Astrocyte (in vitro differentiated cells and primary cell): Measurements from ENCODE around the gene GPATCH2. TPM values are rescaled to one million over a fixed set of nuclear protein-coding genes. Genes with fewer than 3 reads are reported as not detected.

ENCODE experiments used
- DNase-seq: peaks from one replicate; pipeline ENCODE4 v3.0.0-alpha.2; 2010; ENCODE audit warnings: low read depth
- FAIRE-seq: peaks from 2 replicates; lab custom pipeline; 2011; peaks lifted over from hg19 to GRCh38; lab: Jason Lieb, UNC
- H2AFZ ChIP-seq: 2 replicates; pipeline ENCODE4 v1.6.0; 2012; ENCODE audit warnings: low read depth, low read length, inconsistent platforms
- H3K27ac ChIP-seq: 2 replicates; pipeline ENCODE4 v1.5.1; 2011; ENCODE audit warnings: low read depth, low read length, inconsistent platforms
- H3K27me3 ChIP-seq: 2 replicates; pipeline ENCODE4 v1.6.0; 2011; ENCODE audit warnings: low read length, inconsistent platforms; ENCODE audit not compliant: insufficient read depth
- H3K36me3 ChIP-seq: 2 replicates; pipeline ENCODE4 v1.5.1; 2011; ENCODE audit warnings: low read length, inconsistent platforms; ENCODE audit not compliant: insufficient read depth
- H3K4me1 ChIP-seq: 2 replicates; pipeline ENCODE4 v1.5.1; 2011; ENCODE audit warnings: low read length, inconsistent platforms; ENCODE audit not compliant: insufficient read depth
- H3K4me2 ChIP-seq: 2 replicates; pipeline ENCODE4 v1.6.0; 2012; ENCODE audit warnings: low read length, inconsistent platforms
- H3K4me3 ChIP-seq: 2 replicates; pipeline ENCODE4 v1.5.1; 2011; ENCODE audit warnings: low read depth, mild to moderate bottlenecking, low read length, inconsistent platforms; ENCODE audit not compliant: insufficient read depth
- H3K79me2 ChIP-seq: 2 replicates; pipeline ENCODE4 v1.6.0; 2012; ENCODE audit warnings: mild to moderate bottlenecking, low read length, inconsistent platforms; ENCODE audit not compliant: insufficient read depth
- H3K9ac ChIP-seq: 2 replicates; pipeline ENCODE4 v1.6.0; 2012; ENCODE audit warnings: mild to moderate bottlenecking, low read length, inconsistent platforms
- H3K9me3 ChIP-seq: 2 replicates; pipeline ENCODE4 v1.5.1; 2012; ENCODE audit warnings: low read depth, mild to moderate bottlenecking, low read length, inconsistent platforms; ENCODE audit not compliant: insufficient read depth
- H4K20me1 ChIP-seq: 2 replicates; pipeline ENCODE4 v1.6.0; 2012; ENCODE audit warnings: low read length, inconsistent platforms; ENCODE audit not compliant: insufficient read depth
- H3K27ac Mint-ChIP-seq: one replicate; pipeline ENCODE4 v1.8.0; 2021; ENCODE audit warnings: mild to moderate bottlenecking, mixed read lengths; ENCODE audit not compliant: unreplicated experiment
- H3K27me3 Mint-ChIP-seq: one replicate; pipeline ENCODE4 v1.8.0; 2021; ENCODE audit warnings: low read depth, mixed read lengths; ENCODE audit not compliant: unreplicated experiment
- H3K36me3 Mint-ChIP-seq: one replicate; pipeline ENCODE4 v1.8.0; 2021; ENCODE audit warnings: low read depth, mixed read lengths; ENCODE audit not compliant: unreplicated experiment
- H3K4me1 Mint-ChIP-seq: one replicate; pipeline ENCODE4 v1.8.0; 2021; ENCODE audit warnings: low read depth, mixed read lengths; ENCODE audit not compliant: unreplicated experiment
- H3K4me3 Mint-ChIP-seq: one replicate; pipeline ENCODE4 v1.8.0; 2021; ENCODE audit warnings: mild to moderate bottlenecking, moderate library complexity, mixed read lengths; ENCODE audit not compliant: unreplicated experiment
- H3K9me3 Mint-ChIP-seq: one replicate; pipeline ENCODE4 v1.8.0; 2021; ENCODE audit warnings: mild to moderate bottlenecking, mixed read lengths; ENCODE audit not compliant: unreplicated experiment
- EZH2 ChIP-seq: IDR thresholded peaks from 2 replicates; pipeline ENCODE4 v1.6.1; 2012; ENCODE audit warnings: mild to moderate bottlenecking, low read length, inconsistent platforms; ENCODE audit not compliant: insufficient read depth
- total RNA-seq: library from RNA; stranded (reverse); gene quantifications from 2 replicates; pipeline ENCODE4 v1.2.1, GENCODE V29; 2021
- TF ChIP-seq, protein P1 (sequence below): IDR thresholded peaks from 2 replicates; pipeline ENCODE4 v1.5.1; 2011; ENCODE audit warnings: low read depth, mild to moderate bottlenecking, inconsistent platforms, low read length, moderate library complexity; ENCODE audit not compliant: insufficient read depth

GPATCH2 gene
- total RNA-seq, 1 donor from 2014 or later: 14.1 TPM

DNA sequence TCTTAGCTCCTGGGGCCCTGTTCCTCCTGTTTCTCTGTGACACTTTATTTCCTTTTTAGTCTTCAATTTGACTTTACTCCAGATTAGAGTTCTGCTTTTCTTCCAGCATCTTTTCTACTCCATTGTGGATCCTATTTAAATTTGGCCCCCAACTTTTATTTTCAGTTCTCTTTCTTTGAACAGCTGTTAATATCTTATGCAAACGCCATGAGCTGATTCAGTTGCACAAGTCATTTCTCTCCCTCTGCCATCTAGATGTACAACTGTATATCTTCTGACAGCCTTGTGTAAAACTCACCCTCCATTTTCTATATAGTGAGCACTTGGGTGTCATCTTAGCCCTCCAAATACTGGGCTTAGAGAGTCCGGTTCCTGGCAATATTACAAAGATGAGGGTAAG lies 42.5 kb upstream of the GPATCH2 start:
- H2AFZ ChIP-seq: no peak overlapping the region
- no peak for FAIRE-seq
- H3K27me3 ChIP-seq: no peaks in the 10 kb centered on the region
- no peaks in the 10 kb centered on the region for H4K20me1 ChIP-seq
- H3K27ac Mint-ChIP-seq: no peak overlapping the region
- DNase-seq: no peak
- H3K4me3 Mint-ChIP-seq: no peak overlapping the region
- H3K9me3 Mint-ChIP-seq: no peaks in the 10 kb centered on the region
- no peaks in the 10 kb centered on the region for H3K36me3 Mint-ChIP-seq
- H3K4me3 ChIP-seq: no peak overlapping the region
- H3K9me3 ChIP-seq: no peaks in the 10 kb centered on the region
- H3K27me3 Mint-ChIP-seq: no peaks in the 10 kb centered on the region
- H3K4me1 ChIP-seq: no peaks in the 10 kb centered on the region
- TF ChIP-seq, protein P1, sequence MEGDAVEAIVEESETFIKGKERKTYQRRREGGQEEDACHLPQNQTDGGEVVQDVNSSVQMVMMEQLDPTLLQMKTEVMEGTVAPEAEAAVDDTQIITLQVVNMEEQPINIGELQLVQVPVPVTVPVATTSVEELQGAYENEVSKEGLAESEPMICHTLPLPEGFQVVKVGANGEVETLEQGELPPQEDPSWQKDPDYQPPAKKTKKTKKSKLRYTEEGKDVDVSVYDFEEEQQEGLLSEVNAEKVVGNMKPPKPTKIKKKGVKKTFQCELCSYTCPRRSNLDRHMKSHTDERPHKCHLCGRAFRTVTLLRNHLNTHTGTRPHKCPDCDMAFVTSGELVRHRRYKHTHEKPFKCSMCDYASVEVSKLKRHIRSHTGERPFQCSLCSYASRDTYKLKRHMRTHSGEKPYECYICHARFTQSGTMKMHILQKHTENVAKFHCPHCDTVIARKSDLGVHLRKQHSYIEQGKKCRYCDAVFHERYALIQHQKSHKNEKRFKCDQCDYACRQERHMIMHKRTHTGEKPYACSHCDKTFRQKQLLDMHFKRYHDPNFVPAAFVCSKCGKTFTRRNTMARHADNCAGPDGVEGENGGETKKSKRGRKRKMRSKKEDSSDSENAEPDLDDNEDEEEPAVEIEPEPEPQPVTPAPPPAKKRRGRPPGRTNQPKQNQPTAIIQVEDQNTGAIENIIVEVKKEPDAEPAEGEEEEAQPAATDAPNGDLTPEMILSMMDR: no peak
- TF ChIP-seq EZH2: no peak
- H3K9ac ChIP-seq: no peak overlapping the region
- H3K27ac ChIP-seq: no peak overlapping the region
- no peaks in the 10 kb centered on the region for H3K79me2 ChIP-seq
- H3K4me1 Mint-ChIP-seq: peaks cover 2% of the 10 kb centered on the region
- H3K36me3 ChIP-seq: no peaks in the 10 kb centered on the region
- no peak overlapping the region for H3K4me2 ChIP-seq

GRCh38 chr1:217668351-217668940 lies 37.6 kb upstream of the GPATCH2 start:
- Mint-ChIP-seq H3K27ac (no peak overlapping the region), H3K27me3 (no peaks in the 10 kb centered on the region), H3K9me3 (no peaks in the 10 kb centered on the region), H3K36me3 (no peaks in the 10 kb centered on the region), H3K4me3 (no peak overlapping the region), H3K4me1 (peaks cover 2% of the 10 kb centered on the region)
- TF ChIP-seq EZH2: no peak
- TF ChIP-seq, protein P1: no peak
- Histone ChIP-seq H2AFZ (no peak overlapping the region), H3K4me3 (no peak overlapping the region), H3K9ac (no peak overlapping the region), H3K9me3 (no peaks in the 10 kb centered on the region), H3K27ac (no peak overlapping the region), H3K36me3 (no peaks in the 10 kb centered on the region), H3K4me1 (no peaks in the 10 kb centered on the region), H3K27me3 (no peaks in the 10 kb centered on the region), H3K4me2 (no peak overlapping the region), H3K79me2 (no peaks in the 10 kb centered on the region), H4K20me1 (no peaks in the 10 kb centered on the region)
- no peak for DNase-seq
- FAIRE-seq: no peak

DNA sequence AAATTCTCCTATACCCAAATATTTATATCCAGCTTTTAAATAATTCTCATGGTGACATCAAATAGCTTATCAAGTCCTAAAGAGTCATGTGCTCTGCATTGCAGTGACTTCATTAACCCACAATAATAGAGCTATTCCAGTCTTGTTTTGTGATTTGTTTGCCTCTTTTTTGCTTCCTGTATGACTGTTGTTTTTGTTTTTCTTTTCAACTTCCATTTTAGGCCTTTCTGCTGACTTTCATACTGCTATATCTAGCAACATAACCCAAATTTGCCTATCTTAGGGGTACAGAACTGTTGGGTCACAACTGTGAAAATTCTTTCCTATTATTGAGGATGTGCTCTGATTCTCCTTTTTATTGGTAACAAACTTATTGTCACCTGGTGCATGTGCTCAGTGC lies 30.5 kb upstream of the GPATCH2 start:
- H3K4me1 Mint-ChIP-seq: peaks cover 8% of the 10 kb centered on the region
- no peak overlapping the region for H2AFZ ChIP-seq
- no peak for TF ChIP-seq EZH2
- TF ChIP-seq, protein P1: no peak

More for the DNA sequence above, 30.5 kb upstream of the GPATCH2 start:
- Mint-ChIP-seq H3K27ac (no peak overlapping the region), H3K4me3 (no peak overlapping the region), H3K9me3 (no peaks in the 10 kb centered on the region), H3K27me3 (no peaks in the 10 kb centered on the region), H3K36me3 (no peaks in the 10 kb centered on the region)
- FAIRE-seq (no peak), DNase-seq (no peak)
- peaks cover 8% of the 10 kb centered on the region for H3K4me1 ChIP-seq
- H3K9me3 ChIP-seq: no peaks in the 10 kb centered on the region
- H4K20me1 ChIP-seq: no peaks in the 10 kb centered on the region
- no peak overlapping the region for H3K27ac ChIP-seq
- H3K4me2 ChIP-seq: no peak overlapping the region
- no peaks in the 10 kb centered on the region for H3K79me2 ChIP-seq
- H3K36me3 ChIP-seq: no peaks in the 10 kb centered on the region
- no peak overlapping the region for H3K9ac ChIP-seq
- H3K4me3 ChIP-seq: no peak overlapping the region
- H3K27me3 ChIP-seq: no peaks in the 10 kb centered on the region
